ENCODE data around the gene NUDT14. TPM values are rescaled to one million over a fixed set of nuclear protein-coding genes. Genes with fewer than 3 reads are reported as not detected.

NUDT14 gene
- total and polyA plus RNA-seq, 12 donors: 15.1 to 33.9 (median 29.6) TPM

GRCh38 chr14:105137481-105138020 is 43.6 kb downstream of the NUDT14 start:
- Histone ChIP-seq H3K4me1 (no peaks in the 10 kb centered on the region), H3K27me3 (no peaks in the 10 kb centered on the region), H3K9me3 (peaks cover 0 to 30% (median 13%) of the 10 kb centered on the region in 11 donors), H3K27ac (no peak overlapping the region), H3K36me3 (peaks cover 0 to 27% (median 0%) of the 10 kb centered on the region in 9 donors), H3K4me3 (no peak overlapping the region)
- no peak for TF ChIP-seq CTCF (IDR thresholded peaks at IDR 0.05)
- DNase-seq: no peak
- ATAC-seq: no peak
- intact Hi-C loops (cut with DNase I): no loop called here
- 80 to 82% methylated on average over 14 of the region's 14 CpGs for WGBS, 2 donors

- peaks cover 0 to 18% (median 0%) of the 10 kb centered on the region in 9 donors for H3K36me3 ChIP-seq
- H3K27ac ChIP-seq: no peak overlapping the region
- WGBS, 2 donors: 76 to 80% methylated on average over 50 of the region's 50 CpGs
- ATAC-seq: no peak
- no peak for DNase-seq
- no peak for TF ChIP-seq CTCF (IDR thresholded peaks at IDR 0.05)
- intact Hi-C loops (cut with DNase I): no loop called here
- peaks cover 0 to 3% (median 0%) of the 10 kb centered on the region in 7 donors for H3K27me3 ChIP-seq
- H3K4me3 ChIP-seq: no peak overlapping the region
- H3K4me1 ChIP-seq: no peaks in the 10 kb centered on the region
- peaks cover 0 to 38% (median 17%) of the 10 kb centered on the region in 11 donors for H3K9me3 ChIP-seq
Measured at GRCh38 chr14:105136401-105137322, 44.5 kb downstream of the NUDT14 start.

GRCh38 chr14:105135700-105136395 is 45.3 kb downstream of the NUDT14 start:
- no peak for TF ChIP-seq CTCF (IDR thresholded peaks at IDR 0.05)
- no peak overlapping the region for H3K4me3 ChIP-seq
- WGBS, 2 donors: 90% methylated on average over 14 of the region's 14 CpGs
- H3K9me3 ChIP-seq: peaks cover 0 to 43% (median 24%) of the 10 kb centered on the region in 11 donors
- peaks cover 0 to 11% (median 0%) of the 10 kb centered on the region in 9 donors for H3K36me3 ChIP-seq
- H3K27ac ChIP-seq: no peak overlapping the region
- H3K27me3 ChIP-seq: peaks cover 0 to 3% (median 0%) of the 10 kb centered on the region in 7 donors
- DNase-seq (no peak), ATAC-seq (no peak)
- H3K4me1 ChIP-seq: no peaks in the 10 kb centered on the region
- intact Hi-C loops (cut with DNase I): no loop called here

GRCh38 chr14:105132921-105133654 is 48.0 kb downstream of the NUDT14 start:
- no peak for TF ChIP-seq CTCF (IDR thresholded peaks at IDR 0.05)
- DNase-seq (no peak), ATAC-seq (no peak)
- Histone ChIP-seq H3K27me3 (peaks cover 0 to 9% (median 0%) of the 10 kb centered on the region in 7 donors), H3K4me3 (no peak overlapping the region), H3K9me3 (peaks cover 0 to 31% (median 11%) of the 10 kb centered on the region in 11 donors), H3K36me3 (no peaks in the 10 kb centered on the region), H3K27ac (no peak overlapping the region), H3K4me1 (no peaks in the 10 kb centered on the region)
- WGBS, 2 donors: 72 to 76% methylated on average over 4 of the region's 4 CpGs
- intact Hi-C loops (cut with DNase I): no loop called here
